ENCODE measurements around the gene PFDN2.

The PFDN2 gene

DNA sequence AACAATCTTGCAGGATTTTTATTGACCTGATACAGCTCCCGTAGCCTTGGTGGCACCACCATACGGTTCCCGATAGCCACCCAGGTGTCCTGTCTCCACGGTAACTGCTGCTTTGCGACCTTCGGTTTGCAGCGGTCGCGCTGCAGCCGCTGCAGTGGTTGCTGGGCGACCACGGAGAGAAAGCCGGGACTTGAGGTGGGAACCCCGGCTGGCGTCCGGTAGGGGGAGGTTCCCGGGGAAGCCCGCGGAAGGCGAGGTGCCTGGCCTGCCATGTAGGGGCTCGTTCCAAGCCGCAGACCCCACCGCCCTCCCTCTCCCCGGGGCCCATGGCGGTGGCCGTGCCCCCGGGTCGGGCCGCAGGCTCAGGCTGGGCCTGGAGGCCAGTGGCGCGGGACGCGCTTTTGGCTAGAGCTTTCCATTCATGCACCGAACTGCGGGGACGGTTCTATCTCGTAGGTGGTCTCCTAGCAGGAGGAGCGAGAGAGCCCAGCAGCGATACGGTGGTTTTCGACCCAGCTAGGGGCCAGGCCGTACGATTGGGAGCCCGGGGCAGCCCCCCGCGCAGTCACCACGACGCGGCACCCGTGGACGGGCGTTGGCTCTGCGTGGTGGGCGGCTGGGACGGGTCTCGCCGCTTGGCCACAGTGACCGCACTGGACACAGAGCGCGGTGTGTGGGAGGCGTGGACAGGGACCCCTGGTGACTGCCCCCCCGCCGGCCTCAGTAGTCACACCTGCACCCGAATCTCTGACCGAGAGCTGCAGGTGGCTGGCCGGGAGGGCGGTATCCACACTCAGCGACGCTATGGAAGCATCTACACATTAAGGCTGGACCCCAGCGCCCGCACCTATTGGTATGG is 19.4 kb downstream of the PFDN2 start, which contains the start of gene KLHDC9:
Gene KLHDC9 (plus strand): TSS at position 152 of the 859 bp plus-strand sequence. CDS start 175 bp downstream, at position 327.
- DNase-seq: peak; percentile 87

- no peak for DNase-seq
Measured at GRCh38 chr1:161096530-161096929, 21.3 kb downstream of the PFDN2 start.

GRCh38 chr1:161096015-161096414 is 21.8 kb downstream of the PFDN2 start:
- no peak for DNase-seq

DNA sequence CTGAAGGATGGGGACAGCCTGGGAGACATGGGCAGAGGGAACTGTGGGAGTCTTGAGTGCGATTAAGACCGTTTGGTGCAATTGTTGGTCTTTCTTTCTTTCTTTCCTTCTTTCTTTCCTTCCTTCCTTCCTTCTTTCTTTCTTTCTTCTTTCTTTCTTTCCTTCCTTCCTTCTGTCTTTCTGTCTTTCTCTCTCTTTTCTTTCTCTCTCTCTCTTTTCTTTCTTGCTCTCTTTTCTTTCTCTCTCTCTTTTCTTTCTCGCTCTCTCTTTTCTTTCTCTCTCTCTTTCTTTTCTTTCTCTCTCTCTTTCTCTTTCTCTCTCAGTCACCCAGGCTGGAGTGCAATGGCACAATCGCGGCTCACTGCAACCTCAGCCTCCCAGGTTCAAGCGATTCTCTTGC is 22.6 kb downstream of the PFDN2 start:
- no peak for DNase-seq

DNA sequence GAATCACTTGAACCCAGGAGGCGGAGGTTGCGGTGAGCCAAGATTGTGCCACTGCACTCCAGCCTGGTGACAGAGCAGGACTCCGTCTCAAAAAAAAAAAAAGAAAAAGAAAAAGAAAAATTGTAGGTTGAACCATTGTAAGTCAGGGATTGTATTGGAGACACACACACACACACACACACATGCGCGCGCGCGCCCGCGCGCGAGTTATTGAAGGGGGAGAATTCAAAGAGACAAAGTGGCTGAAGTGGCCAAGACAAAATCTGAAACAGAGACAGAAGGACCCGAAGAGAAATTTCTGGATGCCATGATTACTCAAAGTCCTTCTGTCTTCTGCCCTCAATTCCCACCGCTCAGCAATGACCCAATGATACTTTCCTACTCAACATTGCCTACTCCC is 23.4 kb downstream of the PFDN2 start:
- DNase-seq: no peak

- DNase-seq: no peak
Measured at GRCh38 chr1:161092621-161093028, 25.2 kb downstream of the PFDN2 start.

DNA sequence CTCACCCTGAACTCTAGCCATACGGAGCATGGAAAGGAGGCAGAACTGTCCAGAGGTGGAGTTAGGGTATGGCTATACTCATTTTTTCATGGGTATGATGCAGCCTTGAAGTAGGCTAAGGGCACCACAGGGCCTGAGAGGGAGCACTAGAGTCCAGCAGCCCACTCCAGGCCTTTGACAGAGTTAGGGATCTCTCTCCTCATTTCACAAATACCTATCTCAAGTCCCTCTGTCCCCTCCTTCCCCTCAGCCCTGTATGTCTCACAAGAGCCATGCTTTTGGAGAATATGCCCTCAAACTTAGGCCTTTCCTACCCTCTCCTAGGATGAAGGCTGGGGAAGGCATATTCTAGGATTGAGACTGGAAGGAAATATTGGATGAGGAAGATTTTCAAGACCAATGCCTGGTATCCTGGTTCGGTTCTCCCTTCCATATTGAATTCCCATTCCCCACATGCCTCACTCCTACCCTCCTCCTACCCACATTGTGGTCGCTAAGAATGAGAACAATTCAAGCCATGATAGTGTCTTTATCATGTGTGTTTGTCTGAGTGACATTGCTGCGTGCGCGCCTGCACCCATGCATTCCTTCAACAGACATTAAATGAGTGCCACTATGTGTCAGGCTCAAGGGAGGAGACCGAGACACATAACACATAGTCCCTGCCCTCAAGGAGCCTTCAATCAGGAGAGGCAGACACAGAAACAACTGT is 25.9 kb downstream of the PFDN2 start:
- DNase-seq: no peak

- DNase-seq: no peak
Measured at GRCh38 chr1:161091093-161091492, 26.7 kb downstream of the PFDN2 start.

- DNase-seq: no peak
Measured at GRCh38 chr1:161090617-161091016, 27.2 kb downstream of the PFDN2 start.

- DNase-seq: no peak
Measured at GRCh38 chr1:161089938-161090337, 27.9 kb downstream of the PFDN2 start.

DNA sequence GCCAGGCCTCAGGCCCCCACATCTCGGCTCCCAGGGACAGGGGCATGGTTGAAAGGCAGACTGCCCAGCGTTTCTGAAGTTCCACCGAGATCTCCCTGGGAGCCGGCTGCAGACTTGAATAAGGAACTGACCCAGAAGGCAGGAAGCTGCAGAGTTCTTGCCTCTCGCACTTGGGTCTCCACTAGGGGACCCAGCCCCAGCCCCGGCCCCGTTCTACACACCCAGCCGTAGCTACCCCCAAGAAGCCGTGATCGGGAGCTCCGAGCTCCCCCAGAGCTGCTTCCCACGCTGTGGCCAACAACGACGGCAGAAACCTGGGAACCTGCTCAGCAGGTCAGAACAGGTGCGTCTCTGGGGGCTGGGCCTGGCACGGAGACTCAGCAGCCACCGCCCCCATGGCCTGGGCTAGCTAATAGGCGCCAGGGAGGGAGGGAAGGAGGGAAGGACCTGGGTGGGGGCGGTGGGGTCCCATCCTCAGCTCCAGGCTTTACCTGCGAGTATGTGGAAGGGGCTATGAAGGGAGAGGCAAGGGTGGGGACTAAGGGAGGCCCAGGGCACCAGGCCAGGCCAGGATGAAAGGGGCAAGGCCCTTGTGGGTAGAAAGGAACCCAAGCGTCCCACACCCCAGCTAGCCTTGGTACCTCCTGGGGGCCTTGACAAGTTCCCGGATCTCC is 28.4 kb downstream of the PFDN2 start, which contains the start of gene NECTIN4:
Gene NECTIN4 (minus strand): TSS at position 308 of the 674 bp plus-strand sequence. CDS start 262 bp downstream, at position 46.
- no peak for DNase-seq

DNA sequence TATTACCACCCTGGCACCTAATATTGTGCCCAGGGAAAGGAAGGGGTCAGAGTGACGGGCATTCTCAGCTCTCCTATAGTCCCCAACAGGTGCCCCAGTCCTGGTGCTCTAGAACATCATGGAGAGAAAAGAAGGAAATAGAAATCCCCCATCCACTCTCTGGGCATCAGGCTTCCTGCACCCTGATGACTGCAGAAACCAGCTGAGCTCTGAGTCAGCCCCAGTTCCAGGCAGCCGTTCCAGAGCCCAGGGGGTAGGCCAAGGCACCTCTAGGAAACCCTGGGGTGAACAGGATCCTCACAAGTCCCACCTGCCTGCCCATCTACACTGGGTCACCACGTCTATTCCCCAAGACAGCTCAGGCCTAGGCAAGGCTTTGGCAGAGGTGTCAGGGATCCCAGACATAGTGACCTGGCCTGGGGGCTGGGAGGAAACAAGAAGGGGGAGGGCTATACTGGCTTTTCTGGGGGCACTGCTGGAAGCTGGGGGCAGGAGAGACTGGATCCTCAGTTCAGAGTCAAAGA is 29.2 kb downstream of the PFDN2 start:
- DNase-seq: no peak

- DNase-seq: no peak
Measured at GRCh38 chr1:161086457-161086856, 31.4 kb downstream of the PFDN2 start.

DNA sequence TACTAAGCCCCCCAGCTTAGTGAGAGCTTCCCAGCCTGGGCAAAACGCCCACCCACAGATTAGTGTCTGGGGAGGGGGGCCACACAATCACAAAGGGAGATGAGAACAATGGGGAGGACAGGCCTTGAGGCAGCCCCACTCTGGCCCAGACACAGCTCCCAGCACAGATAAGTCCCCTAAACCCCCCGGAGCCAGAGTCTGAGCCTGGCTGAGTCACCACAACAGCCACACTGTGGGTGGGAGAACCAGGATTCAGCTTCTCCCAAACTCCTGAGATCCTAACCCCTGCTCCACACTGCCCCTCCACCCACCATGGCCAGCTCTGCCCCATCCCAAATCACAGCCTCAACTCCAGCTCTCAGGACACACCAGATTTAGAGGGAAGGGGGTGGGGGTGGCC is 32.7 kb downstream of the PFDN2 start:
- DNase-seq: no peak

- DNase-seq: no peak
Measured at GRCh38 chr1:161084597-161084988, 33.2 kb downstream of the PFDN2 start.

GRCh38 chr1:161083748-161084596 is 33.9 kb downstream of the PFDN2 start:
- DNase-seq: no peak

- peak; percentile 26 for DNase-seq
Measured at GRCh38 chr1:161082996-161083747, 34.7 kb downstream of the PFDN2 start.

GRCh38 chr1:161082483-161082882 is 35.4 kb downstream of the PFDN2 start:
- DNase-seq: no peak

DNA sequence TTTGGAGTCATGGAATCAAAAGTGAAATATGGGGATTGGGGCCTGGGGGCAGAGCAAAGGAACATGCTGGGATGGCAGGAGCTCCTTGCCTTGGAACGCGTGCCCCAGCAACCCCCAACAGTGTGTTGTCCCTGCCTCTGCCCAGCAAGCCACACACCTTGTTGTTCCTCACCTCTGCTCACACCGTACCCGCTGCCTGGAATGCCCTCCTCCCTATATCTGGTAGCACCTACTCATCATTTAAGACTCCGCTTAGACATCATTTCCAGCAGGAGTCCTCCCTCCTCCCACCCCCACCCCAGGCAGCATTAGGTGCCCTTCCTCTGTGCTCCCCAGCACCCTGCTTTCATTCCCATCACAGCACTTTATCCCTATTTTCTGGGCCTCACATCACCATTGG is 36.3 kb downstream of the PFDN2 start:
- DNase-seq: no peak

- no peak for DNase-seq
Measured at GRCh38 chr1:161080441-161081405, 37.1 kb downstream of the PFDN2 start.
